Hematopoietic multipotent progenitor cell treated with erythropoietin and hydrocortisone succinate and interleukin-3 and kit ligand, for 6 days (in vitro differentiated cells): ENCODE data around the gene COX19.

Source experiments
- DNase-seq: peaks from one replicate; pipeline ENCODE4 v3.0.0-alpha.2; 2015

COX19 gene, protein sequence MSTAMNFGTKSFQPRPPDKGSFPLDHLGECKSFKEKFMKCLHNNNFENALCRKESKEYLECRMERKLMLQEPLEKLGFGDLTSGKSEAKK

DNA sequence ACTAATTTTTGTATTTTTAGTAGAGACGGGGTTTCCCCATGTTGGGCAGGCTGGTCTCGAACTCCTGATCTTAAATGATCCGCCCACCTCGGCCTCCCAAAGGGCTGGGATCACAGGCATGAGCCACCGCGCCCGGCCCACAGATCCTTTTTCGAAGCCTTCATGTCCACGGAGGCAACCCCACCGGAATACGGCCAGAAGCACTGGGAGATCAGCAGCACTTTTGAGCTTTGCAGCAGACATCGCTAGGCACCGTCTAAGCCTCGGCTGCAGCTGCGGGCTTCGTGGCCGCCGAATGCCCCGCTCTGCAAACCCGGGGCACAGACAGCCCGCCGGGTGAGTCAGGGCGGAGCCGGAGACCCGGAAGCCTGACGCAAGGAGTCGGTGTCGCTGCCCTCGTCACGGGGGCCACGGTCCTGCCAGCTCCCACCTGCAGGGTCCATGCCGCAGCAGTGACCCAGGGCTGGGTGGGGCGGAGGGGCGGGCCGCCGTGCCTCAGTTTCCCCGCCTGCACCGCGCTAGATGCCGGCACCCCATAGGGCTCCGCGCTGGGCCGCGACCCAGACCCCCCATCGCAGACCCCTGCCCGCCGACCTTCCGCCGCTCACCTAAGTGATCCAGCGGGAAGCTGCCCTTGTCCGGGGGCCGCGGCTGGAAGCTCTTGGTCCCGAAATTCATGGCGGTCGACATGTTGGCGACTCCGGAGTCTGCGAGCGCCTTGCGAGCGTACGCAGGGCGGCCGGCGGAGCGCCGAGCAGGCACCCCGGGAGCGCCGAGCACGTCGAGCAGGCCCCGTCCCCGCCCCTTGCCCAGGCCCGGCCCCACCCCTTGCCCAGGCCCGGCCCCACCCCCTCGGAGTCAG is at the start of gene COX19:
Gene COX19, minus strand, starts transcription at position 730 of the 862 bp plus-strand sequence. Its CDS starts 40 bp downstream, at position 690.
- DNase-seq = peak; percentile 91

DNA sequence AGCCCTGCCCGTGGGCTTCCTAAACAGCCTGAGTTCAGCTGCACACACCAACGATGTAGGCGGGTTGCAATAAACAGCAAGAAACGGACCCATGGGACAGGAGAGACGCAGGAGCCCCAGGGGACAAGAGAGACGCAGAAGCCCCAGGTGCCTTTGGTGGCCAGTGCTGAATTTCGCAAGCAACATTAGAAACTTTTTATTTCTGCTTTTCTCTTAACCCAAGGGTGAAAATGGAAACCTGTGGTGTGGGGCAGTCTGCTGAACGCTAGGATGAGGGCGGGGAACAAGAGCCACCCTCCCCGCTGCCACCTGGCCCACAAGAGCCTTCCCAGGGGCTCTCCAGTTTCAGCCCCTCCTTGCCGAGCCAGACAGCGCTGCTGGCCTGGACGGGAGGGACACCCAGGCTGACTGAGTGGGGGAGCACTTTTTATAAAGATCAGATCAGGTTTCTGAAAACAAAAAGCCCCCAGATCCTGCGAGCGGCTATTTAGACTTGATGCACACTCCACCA is 49.0 kb upstream of the COX19 start:
- peak; percentile 53 for DNase-seq

DNA sequence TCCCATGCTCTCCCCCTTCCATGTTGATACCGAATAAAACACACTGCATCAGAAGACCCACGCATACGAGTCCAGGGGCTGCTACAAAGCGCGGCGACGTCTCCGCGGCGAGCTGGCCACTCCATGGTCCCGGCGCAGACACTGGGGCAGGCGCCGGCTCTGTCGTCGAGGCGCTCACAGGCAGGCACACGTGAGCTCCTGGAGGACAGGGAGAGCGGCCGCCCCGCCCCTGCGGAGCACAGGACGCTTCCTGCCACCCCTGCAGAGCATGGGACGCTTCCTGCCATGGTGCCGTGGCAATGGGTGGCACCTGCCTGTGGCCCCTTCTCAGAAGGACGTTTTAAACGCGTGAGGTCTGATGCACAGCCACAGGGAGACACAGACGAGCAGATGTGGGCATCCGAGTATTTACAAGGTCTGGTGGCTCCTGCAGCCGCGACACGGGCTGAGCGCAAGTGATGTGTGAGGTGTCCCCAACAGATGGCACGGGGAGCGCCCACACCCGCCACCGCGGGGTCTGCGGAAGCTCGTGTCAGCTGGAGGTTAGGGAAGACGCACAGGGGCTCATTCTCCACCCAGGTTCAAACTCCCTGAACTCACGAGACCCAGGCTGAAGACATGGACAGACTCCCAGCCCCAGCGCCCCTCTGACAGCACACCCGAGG is 47.6 kb upstream of the COX19 start:
- DNase-seq = no peak

DNA sequence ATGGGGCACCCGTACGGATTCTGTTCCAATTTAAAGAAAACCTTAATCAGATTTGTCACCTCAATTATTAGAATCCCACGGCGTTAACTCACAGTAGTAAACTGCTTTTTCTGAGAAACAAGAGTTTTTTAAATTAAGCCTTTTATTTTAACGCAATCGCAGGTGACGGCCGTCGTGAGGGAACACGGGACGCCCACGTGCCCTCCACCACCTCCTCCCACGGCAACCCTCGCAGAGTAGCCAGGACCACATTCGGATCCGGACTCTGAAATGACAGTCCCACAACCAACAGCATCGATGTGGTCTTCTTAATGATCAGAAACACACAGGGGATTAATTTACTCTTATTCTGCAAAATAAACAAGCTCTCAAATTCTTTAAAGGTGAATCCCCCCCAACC is 47.0 kb upstream of the COX19 start:
- no peak for DNase-seq

DNA sequence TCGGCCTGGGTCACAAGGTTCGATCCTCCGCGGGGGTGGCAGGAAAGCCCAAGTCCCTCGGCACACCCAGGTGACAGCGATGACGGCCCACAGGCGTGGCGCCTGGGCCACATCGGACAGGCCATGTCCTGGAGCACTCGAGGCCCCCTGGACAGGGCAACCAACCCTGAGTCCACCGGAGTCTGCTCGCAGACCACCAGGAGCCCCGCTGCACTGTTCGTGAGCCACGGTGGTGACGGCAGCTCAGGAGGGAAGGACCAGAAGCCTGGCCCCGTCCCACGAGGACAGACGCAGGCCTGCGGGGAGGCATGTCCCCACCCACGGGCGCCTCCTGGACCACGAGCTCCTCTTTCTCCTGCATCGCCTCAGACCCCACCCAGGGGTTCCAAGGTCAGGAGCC is 46.6 kb upstream of the COX19 start:
- DNase-seq = no peak

DNA sequence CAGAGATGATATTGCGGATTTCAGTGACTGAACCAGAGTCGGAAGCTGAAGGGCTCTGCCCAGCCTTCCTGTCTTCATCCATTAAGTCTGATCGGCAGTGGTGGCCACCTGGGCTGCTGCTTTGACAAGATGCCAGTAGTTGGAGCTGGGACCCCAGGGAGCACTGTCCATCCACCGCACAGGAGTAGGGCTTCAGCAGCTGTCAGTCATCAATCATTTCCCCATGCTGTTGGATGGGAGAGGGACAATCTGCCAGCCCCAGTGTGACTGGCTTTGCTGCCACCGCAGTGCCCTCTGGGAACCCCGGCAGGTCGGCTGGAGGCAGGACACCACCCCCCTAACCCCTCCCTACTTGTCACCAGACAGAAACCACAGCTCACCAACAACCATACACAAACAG is 46.0 kb upstream of the COX19 start:
- no peak for DNase-seq

DNA sequence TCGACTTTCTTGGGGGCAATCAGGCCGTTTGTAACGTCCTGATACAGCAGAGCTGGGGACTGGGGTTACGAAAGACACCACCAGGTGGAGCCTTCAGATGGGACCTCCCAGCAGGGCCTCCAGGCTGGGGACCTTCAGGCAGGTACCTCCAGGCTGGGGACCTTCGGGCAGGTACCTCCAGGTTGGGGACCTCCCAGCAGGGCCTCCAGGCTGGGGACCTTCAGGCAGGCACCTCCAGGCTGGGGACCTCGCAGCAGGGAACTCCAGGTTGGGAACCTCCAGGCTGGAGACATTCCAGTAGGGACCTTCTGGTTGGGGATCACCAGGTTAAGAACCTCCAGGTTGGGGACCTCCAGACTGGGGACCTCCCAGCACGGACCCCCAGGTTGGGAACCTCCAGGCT is 45.5 kb upstream of the COX19 start:
- peak; percentile 47 for DNase-seq

DNA sequence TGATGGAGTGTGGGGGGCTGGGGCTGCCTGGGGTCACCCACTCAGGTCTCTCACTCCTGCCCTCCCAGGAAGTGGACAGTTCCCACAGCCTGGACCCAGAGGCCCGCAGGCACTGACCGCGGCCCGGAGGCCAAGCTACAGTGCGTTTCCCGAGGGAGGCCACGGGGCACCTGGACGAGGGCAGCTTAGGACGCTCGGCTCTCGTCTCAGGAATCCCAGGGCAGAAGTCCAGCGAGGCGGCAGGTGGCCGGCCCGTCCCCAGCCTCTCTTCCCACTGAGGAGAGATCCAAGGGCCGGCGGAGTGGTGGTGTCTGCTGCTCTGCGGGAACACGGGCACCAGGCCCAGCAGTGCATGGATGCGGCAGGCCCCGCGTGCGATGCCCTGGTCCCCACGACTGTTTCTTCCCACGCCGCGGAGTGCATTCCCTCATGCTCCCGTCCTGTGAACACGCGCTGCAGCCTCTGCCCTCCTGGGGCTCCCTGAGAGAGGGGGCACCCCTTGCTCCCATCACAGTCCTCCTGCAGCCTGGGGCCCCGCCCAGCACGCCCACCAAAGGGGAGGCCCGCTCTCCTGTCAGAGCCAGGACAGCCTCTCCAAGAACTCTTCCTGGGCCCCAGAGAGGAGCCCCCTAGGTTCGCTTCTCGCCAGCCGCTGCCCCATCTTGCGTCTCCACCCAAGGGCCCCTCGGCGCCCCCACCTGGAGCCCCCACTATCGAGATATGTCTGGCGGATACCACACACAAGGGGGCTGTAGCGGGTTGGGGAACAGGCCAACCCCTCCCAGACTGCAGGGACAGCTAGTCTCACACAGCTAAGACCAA is 44.7 kb upstream of the COX19 start:
- no peak for DNase-seq

DNA sequence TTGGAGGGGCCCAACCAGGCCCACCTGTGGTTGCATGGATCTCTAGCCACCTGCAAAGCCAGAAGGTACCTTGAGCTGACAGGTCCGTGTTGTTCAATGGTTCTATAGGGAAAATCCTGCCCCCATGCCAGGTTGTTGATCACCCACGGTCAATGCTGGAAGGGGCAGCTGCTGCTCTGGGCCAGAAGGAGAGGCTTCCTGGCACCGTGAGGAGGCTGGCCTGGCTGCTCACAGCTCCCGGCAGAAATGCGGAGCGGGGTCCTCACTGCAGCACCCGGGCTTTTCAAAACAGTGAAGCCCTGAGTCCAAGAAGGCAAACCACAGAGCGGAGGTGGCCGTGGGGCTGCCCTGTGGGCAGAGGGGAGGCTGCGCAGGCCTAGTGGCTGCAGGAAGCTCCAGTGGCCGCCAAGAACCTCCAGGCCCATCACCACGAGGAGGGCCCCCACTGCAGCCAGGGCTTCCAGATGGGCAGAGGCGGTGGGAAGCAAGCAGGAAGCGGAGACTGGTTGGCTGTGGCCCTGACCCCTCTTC is 44.0 kb upstream of the COX19 start:
- DNase-seq = no peak

DNA sequence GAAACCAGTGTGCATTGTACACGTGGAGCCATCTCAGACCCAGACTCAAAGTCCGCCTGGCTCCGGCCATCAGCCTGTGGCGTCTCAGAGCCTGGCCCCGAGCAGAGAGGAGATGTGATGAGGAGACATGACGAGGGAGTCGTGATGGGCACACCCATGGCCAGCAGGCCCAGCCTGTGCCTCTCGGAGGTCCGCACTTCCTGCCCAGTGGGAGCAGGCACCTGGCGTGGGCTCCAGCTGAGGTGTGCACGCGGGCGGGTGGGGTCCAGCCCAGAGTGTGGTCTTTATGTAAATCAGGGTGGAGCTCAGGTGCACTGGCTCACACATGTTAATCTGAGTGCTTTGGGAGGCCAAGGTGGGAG is 43.0 kb upstream of the COX19 start:
- DNase-seq = no peak

DNA sequence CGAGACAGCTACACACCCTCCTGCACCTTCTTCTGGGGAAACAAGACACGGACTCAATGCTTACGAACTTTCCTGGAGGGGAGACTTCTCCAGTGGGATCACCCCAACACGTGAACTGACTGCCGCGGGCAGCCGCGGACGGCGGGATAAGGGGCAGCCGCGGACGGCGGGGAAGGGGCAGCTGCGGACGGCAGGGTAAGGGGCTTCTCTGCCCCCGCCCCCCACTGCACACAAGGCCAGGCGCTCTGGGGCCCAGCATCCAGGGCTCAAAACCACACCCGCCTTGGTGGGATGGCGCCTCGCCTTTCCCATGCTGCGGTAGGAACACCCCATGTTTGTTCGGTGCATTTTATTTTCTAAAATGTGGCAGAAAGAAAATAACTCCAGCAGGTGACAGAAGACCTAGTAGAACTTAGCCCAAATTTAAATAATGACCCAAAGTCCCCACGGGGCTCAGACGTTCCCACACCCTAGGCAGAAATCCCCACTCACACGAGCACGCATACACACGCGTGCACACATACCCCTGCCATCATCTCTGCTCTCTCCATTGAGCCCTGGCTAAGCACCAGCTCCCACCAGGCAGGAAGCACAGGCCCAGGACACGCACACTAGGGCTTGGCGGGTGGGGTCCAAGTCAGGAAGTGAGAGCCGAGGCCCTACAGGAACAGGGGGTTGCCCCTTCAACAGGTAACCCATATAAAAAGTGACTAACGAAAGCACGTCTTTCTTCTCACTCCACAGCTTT is 42.4 kb upstream of the COX19 start:
- no peak for DNase-seq

DNA sequence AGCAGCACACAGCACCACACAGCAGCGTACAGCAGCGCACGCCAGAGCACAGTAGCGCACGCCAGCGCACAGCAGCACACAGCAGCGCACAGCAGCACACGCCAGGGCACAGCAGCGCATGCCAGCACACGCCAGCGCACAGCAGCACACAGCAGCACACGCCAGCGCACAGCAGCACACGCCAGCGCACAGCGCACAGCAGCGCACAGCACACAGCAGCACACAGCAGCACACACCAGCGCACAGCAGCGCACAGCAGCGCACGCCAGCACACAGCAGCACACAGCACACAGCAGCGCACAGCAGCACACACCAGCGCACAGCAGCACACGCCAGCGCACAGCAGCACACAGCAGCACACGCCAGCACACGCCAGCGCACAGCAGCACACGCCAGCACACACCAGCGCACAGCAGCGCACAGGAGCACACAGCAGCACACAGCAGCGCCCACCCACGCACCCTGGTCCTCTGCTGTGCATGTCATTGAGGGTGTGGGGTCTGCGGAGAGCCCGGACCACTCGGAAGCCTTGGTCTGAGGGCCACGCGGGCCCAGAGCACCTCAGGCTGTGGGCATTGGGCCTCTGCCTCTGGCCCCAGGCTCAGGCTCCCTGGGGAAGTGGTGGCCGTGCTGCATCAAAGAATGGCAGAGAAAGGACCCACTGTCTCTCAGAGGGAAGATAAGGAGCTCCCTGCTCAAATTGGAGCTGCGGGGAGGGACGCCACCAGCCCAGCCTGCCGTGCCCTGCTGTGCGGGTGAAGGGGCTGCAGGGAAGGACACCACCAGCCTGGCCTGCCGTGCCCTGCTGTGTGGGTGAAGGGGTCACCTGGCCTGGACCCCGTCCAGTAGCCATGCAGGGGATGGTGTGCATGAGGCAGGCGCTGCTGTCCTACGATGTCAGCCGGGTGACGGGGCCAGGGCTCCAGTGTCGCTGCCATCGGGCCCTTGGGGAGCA is 41.5 kb upstream of the COX19 start:
- DNase-seq = no peak

DNA sequence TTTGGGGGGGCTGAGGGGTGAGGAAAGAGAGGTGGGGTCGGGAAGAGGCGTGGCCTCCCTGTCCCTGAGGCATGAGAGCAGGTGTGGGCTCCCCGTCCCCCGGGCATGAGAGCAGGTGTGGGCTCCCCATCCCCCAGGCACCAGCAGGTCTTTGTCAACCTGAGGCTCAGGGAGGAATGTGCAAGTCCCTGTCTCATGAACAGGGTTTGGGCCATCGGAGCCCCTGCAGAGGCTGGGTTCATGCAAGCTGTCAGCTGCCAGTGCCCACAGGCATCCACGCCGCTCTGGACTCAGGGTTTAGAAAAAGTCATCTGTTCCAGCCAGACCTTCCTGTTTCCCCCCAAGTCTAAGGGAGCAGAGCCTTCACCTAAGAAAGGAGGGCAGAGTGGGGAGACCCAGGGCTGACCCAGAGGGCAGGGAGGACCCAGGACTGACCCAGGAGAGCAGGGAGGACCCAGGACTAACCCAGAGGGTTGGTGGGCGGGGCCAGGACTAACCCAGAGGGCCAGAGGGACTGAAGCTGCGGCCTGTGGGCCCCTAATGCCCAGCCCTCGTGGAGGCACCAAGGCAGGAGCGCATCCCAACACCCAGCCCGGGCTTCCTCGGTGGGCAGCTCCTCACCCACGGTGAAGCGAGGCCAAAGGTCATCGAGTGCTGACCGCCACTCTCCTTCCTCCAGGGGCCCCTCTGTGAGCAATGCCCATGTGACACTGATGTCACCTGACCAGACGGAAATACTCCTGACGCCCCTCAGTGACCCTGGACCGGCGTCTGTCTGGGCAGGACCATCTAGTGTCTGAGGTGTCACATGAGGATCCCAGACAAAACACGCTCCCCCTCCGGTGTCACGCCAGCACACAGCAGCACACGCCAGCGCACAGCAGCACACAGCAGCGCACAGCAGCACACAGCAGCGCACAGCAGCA is 40.1 kb upstream of the COX19 start:
- DNase-seq = no peak

DNA sequence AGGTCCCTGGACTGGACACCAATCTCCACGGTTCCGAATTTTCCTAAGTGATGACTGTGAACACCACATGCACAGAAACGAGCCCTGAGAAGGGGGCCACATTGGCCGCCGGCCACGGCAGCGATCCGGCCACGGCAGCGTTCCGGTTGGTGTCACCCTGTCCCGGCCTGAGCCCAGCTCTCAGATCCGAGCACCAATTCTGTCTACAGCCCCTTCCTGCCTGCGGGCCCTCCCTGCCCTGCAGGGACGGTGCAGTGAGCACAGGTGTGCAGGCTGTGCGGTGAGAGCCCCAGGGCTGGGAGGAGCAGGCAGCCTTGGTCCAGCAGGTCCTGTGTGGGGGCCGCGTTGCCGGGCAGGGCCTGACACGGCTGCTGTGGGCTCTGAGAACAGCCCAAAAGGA is 39.3 kb upstream of the COX19 start:
- no peak for DNase-seq

DNA sequence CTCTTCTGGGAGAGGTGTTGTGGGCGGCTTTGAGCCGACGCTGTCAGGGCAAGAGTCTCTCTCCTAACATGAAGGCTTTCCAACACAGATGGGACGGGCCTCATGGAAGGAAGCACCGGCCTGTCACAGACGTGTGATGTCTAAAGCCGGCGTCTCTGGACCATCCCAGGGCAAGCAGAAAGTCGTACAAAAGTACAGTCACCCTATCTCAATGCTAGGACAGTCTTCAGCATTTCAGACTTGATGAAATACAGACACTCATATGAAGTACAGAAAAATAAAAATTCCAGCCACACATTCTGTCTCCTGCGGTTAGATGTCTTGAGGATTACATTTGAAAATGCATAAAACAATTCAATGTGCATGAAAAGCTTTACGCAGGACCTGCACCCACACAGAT is 38.2 kb upstream of the COX19 start:
- no peak for DNase-seq

DNA sequence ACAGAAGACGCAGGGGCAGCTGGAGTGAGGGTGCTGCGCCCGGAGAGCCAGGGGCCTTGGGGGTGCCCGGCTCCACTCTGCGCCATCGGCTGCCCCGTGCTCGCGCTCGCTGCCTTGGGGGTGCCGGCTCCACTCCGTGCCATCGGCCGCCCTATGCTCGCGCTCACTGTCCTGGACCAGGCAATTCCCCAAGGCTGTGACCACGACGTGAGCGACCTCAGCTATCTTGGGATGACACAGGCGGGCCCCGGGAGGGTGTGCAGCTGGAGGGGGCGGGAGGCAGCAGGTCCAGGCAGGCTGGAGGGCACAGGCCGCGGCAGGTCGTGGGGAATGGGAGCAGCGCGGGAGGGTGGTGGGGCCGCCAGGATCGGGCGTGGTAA is 37.4 kb upstream of the COX19 start:
- no peak for DNase-seq

DNA sequence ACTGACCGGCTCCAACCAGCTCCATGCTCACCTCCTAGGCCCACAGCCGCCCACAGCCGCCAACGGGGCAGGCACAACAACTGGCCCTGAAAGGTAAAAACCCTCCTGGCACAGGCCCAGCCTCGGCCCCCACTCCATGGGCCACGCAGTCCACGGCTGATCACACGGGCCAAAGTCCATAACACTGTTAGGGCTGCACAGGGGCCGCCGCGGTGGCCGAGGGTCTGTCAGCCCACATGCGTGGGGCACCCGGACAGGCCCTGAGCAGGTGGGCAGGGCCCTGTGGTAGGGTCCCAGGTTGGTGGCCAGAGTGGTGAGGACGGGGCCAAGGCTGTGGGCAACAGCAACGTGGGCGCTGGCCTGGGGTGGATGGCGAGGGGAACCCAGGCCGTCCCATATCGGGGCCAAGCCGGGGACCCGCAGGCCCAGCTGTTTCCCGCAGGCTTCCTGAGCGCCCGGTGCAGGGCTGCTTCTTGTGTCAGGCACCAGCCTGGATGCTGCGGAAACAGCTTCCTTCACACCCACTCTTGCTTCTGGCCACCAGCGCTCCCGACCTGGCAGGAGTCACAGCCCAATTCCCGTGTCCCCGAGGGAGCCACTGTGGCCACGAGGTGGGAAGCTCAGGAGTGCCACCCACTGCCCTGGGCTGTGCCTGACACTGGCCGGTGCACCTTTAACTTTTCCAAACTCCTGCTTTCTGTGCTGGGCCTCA is 36.8 kb upstream of the COX19 start:
- peak; percentile 38 for DNase-seq

DNA sequence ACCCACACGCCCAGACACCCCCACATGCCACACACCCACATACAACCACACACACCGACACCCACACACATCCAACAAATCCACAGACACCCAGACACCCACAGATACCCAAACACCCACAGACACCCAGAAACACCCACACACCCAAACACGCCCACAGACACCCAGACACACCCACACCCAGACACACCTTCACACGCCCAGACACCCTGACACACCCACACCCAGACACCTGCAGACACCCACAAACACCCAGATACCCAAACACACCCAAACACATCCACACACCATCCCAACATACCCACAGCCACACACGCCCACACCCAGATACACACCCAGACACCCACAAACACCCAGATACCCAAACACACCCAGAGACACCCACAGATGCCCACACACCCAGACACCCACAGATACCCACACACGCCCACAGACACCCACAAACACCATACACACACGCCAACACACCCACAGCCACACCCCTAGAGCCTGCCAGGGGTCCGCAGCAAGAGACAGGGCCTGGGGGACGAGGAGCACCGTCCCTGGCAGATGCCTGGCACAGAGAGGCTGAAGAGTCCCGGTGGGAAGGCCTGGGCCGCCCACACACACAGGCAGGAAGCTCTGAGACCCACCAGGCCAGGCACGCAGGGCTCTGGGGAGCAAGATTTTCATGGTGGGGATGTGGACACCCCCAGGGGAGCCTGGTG is 36.1 kb upstream of the COX19 start:
- DNase-seq = no peak

DNA sequence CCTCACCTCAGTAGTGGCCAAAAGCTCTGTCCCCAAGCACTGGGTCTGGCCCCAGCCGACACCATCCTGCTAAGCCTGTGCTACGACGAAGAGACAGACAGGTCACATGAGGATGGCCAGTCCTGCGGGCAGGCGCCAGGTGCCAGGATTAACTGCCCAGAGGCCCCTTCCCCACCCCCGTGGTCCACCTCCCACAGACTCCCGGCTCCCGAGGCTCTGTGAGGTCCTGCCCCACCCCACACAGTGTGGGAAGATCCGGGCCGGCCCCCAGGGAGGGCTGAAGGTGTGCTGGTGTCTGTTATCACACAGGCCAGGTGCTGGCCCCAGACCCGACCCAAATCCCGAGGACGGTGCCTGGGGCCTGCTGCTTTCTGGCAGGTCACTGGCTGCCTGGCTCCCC is 34.9 kb upstream of the COX19 start:
- no peak for DNase-seq
